ENCODE data around the gene ABHD4.

- no peak for TF ChIP-seq RAD21 (IDR thresholded peaks at IDR 0.05)
- no peak for TF ChIP-seq SP1 (IDR thresholded peaks at IDR 0.05)
- no peak for TF ChIP-seq CTCF (IDR thresholded peaks at IDR 0.05; ENCODE audit: low read depth, low read length, missing input control)
- TF ChIP-seq REST (IDR thresholded peaks at IDR 0.05): no peak
- no peak for TF ChIP-seq JUND (IDR thresholded peaks at IDR 0.05)
- no peak for TF ChIP-seq YY1 (IDR thresholded peaks at IDR 0.05)
- no peak for TF ChIP-seq MAX (IDR thresholded peaks at IDR 0.05)
- no peak for TF ChIP-seq EGR1 (IDR thresholded peaks at IDR 0.05; ENCODE audit: low read depth in 2 of 2)
- no peak for TF ChIP-seq ATF3 (IDR thresholded peaks at IDR 0.05)
- TF ChIP-seq RXRA (IDR thresholded peaks at IDR 0.05): no peak
These were observed 9.2 kb downstream of the ABHD4 start for GRCh38 chr14:22607291-22607690.

Measured in liver (tissue), 3 donors.